Hematopoietic multipotent progenitor cell treated with erythropoietin and hydrocortisone succinate and interleukin-3 and kit ligand, for 6 days (in vitro differentiated cells): ENCODE data around the gene FGR.

Experiments used
- DNase-seq: peaks from one replicate; pipeline ENCODE4 v3.0.0-alpha.2; 2015

FGR gene

DNA sequence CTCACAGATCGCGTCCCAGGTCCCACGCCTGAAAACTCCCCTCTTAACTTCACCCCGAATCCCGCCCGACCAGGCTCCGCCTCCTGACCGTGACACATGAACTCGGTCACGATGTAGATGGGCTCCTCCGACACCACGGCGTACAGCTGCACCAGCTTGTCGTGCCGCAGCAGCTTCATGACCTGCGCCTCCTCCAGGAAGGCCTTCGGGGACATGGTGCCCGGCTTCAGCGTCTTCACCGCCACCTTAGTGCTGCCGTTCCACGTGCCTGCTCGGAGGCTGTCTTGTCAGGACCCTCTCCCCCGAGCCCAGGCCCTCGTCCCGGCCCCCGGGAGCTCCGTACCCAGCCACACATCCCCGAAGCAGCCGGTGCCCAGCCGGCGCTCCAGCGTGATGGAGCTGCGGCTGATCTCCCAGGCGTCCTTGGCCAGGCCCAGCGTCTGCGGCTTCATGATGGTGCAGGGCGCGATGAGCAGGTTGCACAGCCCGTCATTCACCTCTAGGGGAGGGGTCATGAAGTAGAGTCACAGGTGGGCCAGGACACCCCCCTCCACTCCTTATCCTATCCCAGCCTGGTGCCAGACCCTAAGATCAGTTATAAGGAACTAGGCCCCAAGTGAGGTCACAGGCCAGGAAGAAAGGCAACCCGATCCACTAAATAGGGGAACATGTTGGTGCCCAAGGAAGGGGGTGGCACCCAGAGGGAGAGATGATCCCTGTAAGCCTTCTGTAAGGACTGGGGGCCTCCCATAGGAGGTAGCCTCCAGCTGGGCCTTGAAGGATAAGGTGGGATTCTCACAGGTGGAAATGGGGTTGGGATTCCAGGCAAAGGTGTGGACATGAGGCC, 19.4 kb downstream of the FGR start:
- no peak for DNase-seq

DNA sequence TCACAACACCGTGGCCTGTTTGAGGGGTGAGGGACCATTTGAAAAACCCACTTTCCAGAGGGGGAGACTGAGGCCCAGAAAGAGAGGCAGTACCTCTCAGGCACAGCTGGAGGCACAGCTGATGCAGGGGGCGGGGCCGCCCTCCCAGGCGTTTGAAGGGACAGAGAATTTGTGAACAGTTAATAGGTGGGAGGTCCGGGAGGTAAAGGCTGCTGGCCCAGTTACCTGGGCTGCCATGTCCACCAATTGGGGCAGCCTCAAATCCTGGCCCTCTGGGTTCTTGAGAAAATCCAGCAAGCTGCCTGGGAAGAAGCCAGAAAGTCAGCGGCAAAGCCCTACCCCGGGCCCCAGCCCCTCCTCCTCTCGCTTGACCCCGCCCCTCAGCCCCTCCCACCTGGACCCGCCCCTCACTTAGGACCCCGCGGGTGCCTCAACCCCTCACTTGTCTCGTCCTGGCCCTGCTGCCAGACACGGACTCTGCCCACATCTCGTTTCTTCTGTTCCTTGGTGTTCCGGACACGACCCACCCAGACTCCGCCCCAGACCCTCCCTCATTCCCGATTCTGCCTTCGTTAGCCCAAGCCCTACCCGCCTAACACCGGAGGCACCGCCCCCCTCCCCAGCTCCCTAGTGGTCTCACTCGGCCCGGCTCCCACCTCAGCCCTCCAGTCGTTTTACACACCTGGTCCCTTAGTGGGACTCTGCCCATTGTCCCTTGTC, 20.2 kb downstream of the FGR start:
- no peak for DNase-seq

DNA sequence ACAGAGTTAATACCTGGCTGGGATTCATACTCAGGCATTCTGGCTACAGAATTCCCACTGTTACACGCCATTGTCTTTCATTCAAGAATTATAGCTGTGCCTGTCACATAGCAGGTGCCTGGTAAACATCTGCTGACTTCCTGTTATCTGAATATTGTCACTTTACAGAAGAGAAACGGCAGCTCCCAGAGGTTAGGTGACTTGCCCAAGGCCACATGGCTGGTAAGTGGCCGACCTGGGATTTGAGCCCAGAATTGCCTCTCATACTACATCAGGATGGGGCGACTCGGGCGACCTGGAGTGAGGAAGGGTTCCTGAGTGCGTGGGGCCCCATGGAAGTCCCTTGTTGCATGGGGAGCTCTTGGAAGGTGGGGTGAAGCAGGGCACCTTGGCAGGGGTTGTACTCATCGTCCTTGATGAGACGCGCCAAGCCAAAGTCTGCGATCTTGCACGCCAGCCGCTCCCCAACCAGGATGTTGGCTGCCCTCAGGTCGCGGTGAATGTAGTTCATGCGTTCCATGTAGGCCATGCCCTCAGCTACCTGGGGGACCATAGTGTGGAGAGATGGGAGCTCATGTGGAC, 20.9 kb downstream of the FGR start:
- DNase-seq: no peak

DNA sequence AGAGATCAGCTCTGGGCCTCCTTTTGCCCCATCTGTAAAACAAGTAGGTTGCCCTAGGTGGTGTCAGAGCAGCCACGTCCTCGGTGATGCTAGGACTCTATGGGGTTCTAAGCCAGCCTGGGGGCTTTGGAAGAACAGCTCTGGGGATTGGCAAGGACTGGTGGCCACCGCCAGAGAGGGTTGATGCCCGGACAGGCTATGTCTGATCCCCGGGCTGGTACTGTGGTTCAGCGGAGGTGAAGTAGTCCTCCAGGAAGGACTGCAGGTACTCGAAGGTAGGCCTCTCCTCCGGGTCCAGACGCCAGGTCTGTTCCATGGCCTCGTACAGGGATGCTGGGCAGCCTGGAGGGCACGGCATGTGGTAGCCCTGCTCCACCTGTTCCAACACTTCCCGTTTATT, 22.3 kb downstream of the FGR start:
- no peak for DNase-seq

DNA sequence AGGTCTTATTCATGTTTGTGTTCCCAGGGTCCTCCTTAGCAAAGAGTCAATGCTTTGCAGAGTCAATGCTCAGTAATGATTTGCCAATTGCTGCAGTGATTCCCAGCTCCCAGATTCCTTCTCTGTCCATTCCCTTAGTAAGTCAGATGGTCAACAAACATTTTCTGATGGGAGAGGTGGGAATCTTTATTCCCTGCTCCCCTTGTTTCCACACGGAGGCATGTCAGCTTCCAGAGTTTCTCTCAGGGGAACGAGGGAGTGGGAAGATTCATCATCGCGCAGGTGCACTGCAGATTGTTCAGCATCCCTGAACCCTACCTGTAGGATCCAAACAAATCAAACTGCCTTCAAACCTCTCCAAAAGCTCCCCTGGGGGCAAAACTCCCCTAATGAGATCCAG, 23.5 kb downstream of the FGR start:
- no peak for DNase-seq

DNA sequence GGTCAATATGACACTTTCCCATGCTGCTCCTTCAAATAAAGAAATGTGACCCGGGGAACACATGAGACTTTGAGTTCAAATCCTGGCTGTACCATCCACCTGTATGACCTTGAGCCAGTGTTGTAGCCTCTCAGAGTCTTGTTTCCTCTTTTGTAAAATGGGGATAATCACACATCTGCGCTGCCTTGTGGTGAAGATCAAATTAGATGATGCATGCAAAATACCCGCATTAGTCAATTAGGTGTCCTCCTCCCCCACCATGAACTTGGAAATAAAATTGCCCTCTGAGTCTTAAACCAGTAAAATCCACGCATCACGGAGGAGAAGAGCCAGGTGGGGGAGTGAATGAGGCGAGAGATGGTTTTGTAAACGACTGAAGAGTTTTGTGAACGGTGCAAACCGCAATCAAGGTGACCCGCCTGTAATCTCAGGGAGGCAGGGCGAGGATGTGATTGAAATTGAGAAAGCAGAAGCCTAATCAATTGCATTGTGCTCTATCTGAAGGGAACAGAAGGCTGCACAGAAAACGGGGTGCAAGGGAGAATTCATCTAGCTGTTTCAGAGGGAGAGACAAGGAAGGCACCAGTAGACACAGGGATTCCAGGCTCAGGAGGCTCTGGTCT, 25.3 kb downstream of the FGR start:
- no peak for DNase-seq

DNA sequence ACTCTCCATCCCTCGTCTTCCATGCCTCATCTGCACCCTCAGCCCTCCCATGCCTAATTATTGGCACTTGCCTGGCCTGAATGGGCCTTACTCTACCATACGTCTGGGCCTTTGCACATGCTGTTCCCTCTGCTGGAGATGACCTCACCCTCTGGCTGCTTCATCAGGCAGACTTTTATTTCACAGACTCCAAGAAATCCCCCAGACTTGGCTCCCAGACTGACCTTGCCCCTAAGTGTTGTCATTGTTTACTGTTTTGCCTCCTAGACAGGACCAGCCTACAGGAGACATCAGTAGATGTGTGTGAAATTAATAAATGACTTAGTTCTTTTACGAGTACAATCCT, 25.8 kb downstream of the FGR start:
- DNase-seq: no peak

DNA sequence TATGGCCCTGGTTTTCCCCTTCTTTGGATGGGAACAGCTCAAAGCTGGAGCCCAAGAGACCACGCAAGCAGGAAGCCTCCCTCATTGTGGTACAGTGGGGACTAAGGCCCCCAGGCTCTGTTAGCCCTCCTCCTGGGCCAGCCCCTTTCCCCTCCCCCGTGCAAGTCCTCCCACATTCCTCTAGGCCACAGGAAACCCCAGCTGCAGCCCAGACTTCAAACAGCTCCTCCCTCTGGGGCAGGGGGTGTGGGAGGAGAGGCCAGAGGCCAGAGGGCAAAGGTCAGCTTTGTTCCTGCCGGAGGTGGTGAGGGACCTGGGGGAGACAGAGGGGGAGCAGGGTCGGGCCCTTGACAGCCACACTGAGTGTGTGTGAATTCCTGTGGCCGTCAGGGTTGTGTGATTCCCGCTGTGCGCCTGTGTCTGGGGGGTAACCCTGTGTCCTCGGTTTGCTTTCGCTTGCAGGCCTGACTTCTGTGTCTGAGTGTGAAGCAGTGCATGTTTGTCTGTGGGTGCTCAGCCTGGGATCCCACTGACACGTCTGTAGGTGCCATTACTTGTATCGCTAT, 27.7 kb downstream of the FGR start:
- DNase-seq: no peak

DNA sequence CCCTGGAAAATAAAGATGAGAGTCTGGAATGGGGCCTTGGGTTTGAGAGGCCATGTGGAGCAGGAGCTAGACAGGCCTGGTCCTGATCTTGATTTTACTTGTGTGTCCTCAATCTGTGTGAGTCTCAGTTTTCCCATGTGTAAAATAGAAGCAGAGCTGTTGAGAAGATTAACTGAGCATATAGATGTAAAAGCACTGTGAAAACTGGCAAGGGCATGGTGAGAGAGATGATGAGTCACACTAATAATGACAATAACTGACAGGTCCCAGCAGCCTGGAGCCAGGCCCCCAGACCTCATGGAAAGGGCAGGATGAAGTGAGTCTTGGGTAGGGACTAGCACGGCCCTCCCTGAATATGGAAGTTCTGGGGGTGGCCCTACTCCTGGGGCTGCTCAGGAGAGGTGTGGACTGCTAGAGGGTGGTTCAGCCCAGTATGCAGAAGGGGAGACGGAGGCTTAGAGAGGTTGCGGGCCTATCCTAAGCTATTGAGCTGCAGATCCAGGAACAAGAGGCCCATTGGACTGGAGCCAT, 28.2 kb downstream of the FGR start:
- no peak for DNase-seq

DNA sequence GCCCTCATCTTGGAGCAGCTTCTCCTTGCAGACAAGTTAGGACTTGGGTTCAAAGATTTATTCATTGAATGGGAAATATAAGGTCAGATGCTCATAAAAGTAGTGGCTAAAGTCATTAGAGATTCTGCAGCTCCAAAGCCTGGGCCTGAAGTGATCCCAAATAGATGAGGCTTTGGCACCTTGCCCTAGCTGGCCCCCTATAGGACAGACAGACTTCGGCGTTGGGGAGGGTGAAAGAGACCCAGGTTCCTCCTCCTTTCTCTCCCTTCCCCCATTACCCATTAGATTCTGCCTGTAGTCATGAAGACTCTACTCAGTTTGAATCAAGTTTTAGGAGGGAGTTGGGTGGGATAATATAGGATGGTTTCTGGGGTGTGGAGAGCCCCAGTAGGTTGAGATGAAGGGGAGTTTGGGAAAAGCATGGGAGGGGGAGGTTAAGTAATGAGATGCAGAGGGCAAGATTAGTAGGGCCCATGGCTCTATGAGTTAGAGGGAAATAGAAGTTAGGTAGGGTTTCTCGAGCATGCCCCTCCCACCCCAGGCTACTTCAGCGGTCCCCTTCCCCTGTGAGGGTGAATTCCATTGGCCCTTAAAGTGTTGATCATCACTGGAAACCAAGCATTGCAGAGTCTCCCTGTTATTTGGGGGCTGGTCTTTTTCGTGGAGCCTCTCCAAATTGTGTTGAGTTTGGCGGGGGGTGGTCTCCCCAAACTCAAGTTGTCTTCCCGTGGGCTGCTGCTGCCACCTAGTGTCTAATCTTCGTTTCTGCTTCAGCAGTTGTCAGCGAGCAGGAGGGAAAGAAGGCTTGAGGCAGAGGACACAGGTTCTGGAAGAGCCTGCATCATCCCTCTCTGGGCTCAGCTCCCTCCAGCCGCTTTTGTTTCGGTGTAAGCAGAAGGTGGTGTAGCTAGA, 28.9 kb downstream of the FGR start:
- peak; percentile 78 for DNase-seq

DNA sequence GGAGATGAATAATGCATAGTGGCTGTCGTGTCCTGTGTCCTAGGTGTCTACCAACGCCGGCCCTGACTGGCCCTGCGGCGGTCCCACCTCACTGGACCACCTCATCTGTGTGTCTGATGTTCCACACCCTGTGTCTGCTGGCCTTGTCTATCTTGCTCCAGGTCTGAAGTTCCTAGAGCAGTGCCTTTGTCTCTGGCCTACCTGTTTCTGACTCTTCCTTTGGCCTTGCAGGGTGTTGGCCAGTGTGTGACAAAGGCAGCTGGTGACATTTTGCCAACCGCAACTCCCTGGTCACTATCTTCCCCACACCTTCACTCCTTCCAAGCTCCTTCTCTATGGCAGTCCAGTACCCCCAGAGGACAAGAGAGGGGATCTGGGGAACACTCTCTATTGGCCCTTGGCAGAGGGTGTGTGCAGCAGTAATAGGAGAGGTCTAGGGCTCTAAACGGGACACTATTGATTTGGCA, 29.7 kb downstream of the FGR start:
- DNase-seq: no peak

DNA sequence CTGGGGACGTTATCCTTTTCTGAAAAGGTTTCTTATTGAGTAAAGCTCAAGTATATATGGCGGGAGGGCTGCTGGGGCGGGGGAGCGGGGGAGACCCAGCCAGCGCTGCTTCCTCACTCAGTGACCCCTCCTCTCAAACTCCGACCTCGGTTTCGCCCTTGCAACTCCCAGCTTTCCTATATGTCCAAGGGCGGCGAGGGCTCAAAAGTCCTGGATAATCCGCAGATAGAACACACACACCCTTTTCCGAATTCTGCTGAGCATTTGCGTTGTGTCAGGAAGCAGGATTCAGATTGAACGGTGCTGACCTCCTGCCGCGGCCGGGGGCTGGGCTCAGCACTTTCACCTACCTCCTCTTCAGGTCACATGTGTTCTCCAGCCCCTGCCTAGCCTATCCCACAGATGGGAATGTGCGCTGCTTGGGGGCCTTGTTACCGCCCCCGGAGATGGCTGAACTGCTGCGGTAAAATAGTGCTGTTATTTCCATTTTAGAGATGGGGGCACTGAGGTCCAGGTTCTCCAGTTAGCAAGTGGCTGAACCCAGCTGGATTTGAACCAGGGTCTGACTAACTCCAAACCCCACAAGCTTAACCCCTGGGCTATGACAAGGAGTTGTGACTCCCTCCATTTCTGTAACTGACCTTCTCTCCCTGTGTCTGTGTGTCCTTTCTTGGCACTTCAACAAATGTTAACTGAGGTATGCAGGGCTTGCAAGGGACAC, 30.2 kb downstream of the FGR start:
- DNase-seq: no peak

DNA sequence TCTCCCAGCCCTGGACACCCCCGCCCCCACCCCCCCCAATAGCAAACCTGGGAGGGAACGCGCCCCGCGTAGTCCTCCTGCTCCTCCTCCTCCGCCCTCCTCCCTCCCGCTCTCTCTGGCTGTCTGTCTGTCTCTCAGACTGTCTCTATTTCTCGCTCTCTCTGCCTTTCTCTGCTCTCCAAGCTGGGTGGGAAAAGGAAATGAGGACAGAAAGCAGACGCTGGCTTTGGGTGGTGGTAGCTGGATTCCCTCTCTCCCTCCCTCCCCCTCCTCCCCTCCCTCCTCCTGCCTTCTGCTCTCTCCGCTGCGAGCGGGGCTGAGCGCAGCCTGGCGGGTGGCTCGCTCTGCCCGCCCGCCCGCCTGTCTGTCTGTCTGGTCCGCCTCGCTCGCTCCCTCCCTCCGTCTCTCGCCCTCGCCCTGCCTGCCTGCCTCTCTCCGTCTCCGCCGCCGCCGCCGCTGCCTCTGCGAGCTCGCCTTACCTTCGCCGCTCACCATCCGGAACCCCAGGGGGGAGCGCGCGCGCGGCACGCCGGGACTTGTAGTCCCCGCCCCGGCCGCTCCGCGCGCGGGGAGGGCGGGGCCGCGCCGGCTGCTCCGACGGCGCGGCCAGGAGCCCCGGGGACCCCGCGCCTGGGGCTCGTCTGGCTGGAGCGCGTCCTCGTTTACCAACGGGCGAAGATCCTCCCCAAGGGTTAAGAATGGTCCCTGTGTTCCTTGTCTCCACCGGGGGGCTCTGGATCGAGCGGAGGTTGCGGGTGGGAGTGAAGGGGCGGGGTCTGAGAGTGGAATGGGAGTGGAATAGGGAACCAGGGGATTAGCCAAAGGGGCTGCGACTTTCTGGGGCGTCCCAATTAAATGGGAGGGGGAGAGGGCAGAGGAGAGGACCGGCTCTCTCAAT, 31.1 kb downstream of the FGR start, which contains the start of gene AHDC1:
Gene AHDC1 (minus strand): TSS at position 464 of the 898 bp plus-strand sequence. CDS start 52,029 bp downstream, outside the sequence.
- DNase-seq: peak; percentile 93

DNA sequence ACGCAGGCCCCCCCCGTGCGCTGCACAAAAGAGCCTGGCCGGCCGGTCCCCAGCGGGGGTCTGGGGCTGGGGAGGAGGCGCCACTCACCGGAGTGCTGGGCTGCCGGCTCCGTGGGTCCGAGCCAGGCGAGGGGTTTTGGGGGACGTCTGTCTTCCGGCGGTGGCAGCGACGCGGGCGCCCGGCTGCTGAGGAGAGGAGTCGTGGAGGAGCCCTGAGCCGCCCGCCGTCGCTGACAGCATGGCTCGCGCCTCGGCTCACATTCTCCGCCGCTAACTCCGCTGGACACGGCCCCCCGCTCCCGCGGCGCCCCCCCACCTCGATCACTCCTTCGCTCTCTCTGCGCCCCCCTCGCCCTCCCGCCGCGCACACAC, 31.7 kb downstream of the FGR start:
- DNase-seq: peak; percentile 49

DNA sequence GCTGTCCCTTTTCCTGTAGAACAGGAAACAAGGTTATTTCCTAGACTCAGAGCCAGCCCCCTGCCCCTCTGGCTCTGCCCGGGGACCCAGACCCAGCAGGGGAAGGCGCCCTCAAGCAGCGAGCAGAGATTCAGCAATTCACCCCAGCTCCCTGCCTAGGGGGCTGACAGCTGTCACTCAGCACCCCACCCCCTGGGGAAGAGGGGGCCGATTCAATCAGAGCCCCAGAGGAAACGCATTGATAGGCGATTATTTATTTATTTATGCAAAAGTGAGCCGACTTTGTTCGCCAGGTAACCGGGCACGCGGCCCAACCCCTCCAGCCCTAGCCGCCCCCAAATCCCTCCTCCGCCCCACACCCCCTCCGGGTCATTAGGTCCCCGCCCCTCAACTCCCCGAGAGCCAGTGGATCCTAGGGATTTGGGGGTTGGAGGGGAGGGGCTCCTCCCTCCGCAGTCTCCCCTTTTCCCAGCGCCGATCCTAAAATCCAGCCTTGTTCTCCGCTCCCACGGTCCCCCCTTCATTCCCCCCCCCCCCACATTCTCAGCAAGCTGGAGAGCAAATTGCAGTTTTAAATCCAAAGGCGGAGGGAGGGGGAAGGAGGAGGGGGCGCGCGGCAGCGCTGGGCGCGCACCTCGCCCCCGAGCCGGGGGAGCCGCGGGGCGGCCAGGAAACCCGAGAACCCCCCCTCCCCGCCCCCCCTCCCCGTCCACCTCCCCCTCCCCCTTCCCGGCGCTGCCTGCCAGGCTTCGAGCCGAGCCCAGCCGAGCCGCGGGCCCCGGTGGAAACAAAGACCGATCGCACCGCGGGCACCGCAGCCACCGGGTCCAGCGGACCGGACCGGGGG, 32.3 kb downstream of the FGR start:
- peak; percentile 36 for DNase-seq

DNA sequence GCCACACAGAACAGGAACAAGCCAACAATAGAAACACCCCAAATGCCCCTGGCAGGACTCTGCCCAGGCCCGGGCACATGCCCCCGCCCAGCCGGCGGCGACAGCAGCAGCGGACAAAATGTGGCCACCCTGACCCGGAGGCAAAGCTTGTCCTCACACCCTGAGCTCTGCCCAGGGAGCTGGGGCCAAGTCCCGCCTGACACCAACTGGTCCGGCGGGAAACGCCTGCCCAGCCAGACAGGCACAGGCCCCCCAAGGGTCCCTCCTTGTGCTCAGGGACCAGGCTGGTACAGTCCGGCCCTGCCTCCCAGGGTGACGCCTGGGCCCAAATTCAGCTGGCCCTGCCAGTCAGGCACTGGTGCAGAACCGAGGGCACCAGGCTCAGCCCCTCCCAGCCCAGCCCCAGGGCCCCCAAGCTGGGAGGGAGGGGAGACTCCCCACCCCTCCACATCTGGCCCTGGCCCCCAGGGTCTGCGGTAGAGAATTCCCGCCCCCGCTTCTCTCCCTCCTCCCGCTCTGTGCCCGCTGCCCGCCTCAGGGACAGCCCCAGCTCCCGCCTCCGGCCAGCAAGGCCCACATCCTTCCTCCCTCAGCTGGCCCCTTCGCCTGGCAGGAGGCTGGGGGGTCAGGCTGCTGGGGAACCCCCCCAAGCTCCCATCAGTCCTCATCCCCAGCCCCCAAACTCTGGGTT, 33.1 kb downstream of the FGR start:
- DNase-seq: peak; percentile 27

DNA sequence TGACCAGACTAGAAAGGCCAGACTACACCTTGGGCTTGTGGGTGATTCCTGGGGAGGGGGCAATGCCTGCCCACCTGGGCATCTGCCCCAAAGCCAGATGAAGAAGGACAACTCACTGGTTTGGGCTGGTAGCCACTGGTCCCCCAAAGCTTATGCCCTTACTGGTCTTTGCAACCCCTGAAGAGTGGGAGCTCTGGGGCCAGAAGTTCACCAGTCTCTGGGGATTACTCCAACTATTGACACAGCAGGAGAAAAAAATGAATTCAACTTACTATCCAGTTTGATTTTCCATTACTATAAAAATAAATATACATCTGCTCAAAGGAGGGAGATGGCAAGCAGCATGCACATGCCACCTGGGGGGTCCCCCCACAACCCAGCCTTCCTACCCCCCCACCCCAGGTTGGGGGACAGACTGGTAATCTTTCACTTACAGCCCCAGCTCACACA, 33.6 kb downstream of the FGR start:
- DNase-seq: no peak

DNA sequence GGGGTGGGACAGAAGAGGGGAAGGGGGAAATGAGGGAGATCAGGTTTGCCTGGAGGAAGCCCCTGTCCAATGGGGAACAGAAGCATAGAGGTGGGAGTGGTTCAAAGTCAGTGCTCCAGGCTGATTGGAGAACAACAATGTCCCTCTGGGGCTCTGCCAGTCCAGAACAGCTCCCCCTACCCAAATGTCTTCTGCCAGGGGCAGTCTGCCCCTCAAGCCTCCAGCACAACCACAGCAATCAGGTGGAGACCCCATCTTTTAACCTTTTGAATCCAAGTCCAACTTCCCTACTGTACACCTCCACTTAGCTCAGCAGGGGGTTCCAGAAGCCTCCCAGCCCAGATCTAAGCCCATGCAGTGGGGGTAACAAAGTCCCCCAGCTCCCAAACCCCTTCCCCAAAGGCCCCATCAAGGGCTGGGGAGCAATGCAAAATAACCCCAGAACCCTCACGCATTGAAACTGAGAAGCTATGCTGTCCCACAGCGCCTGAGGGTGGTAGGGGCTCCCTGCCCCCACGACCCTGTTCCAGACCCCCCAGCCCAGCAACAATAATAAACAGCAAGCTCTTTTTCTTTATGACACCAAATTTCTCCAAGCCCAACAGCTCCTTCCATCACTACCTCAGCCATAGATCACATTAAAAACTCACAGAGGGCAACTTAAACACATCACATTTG, 34.3 kb downstream of the FGR start:
- no peak for DNase-seq
